Effector CD8-positive, alpha-beta T cell (primary cell): ENCODE results near the gene TTC6.

Source experiments
- DNase-seq: peaks from one replicate; lab custom pipeline; 2025; lab: John Stamatoyannopoulos, UW

TTC6 gene

GRCh38 chr14:37625597-37626595 is 30.5 kb downstream of the TTC6 start:
- no peak for DNase-seq

- no peak for DNase-seq
Observed at GRCh38 chr14:37637341-37637740, 41.9 kb downstream of the TTC6 start.

- no peak for DNase-seq
Observed at GRCh38 chr14:37638599-37638998, 43.2 kb downstream of the TTC6 start.

DNA sequence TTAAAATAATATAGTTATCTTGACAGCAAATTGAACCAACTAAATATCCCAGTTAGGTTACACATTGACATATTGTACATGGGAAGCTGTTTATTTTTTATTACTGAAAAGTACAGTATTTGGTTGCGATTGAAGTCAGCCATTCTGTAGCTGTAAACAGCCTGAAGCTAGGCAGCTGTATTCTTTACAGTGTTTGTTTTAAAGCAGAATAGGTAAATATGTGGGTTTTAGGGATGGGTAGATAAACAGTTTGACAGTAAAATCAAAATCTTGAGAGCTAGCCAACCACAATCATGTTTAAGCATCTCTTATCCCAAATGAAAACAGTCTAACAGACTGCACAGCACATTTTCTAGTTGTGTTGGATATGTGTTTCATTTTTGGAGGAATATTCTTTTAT is 45.7 kb downstream of the TTC6 start:
- DNase-seq = no peak

GRCh38 chr14:37642125-37642524 is 46.7 kb downstream of the TTC6 start:
- DNase-seq = no peak

DNA sequence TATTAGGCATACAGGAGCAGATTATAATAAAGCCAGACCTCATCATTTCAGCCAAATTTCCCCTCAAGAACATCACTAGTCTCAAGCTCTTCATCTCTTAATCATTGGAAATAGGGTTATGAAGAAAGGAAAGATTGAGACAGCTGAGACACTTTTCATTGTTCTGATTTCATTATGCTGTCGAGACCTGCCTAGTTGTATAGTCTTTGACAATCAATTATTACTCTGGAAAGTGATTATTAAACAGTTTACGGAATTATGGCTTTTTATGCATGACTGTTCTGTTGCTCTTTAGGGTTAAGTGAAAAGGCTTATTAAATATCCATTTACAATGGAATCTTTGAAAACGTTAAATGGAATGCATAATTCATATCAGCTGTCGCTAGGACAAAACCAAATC is 48.3 kb downstream of the TTC6 start:
- DNase-seq = no peak
